ENCODE results near the gene DHX16. TPM values are rescaled to one million over a fixed set of nuclear protein-coding genes. Genes with fewer than 3 reads are reported as not detected.
A peak's percentile ranks its signal among the peaks of the same experiment; 100 is the strongest.

Gene DHX16
- total RNA-seq, 1 donor from 2014 or later: 17.6 TPM

DNA sequence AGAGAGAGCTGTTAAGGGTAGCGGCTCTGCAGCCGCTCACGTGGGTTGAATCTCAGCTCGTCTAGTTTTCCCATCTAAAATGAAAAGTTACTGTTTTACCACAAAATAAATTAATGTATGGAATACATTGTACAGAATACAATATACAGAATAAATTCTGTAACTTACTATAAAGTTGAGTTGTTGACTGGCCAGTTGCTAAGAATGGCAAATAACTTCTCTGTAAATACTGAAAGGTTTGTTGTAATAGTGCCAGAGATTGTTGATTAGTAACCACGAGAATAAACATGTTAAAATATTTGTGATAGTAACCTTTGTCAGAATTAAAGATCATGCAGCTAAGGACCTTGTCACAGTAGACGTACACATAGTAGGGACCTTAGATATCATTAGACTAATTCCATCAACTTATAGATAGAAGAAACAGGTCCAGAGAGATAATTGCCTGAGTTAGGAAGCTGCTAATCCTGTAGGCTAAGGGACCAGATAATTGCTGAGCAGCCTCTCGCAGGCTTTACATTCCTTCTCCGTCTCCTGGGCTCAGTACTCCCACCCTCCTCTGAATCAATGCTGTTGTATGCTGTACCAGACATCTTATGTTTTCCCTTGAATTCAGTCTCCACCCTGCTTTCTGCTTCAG, 18.5 kb upstream of the DHX16 start:
- Histone ChIP-seq H3K79me2 (ENCODE audit: low read depth) (peaks cover 29% of the 10 kb centered on the region), H3K4me1 (peaks cover 23% of the 10 kb centered on the region), H3K27me3 (no peaks in the 10 kb centered on the region), H2AFZ (replicated peaks) (peak overlapping the region; percentile 89), H3K9ac (no peak overlapping the region), H3K9me3 (ENCODE audit: low read depth) (no peaks in the 10 kb centered on the region), H4K20me1 (ENCODE audit: low read depth) (no peaks in the 10 kb centered on the region), H3K36me3 (no peaks in the 10 kb centered on the region), H3K4me3 (peak overlapping the region; percentile 76), H3K4me2 (peak overlapping the region; percentile 88), H3F3A (ENCODE audit: low read depth) (peaks cover 43% of the 10 kb centered on the region), H3K27ac (peak overlapping the region; percentile 35)
- TF ChIP-seq, protein P1, sequence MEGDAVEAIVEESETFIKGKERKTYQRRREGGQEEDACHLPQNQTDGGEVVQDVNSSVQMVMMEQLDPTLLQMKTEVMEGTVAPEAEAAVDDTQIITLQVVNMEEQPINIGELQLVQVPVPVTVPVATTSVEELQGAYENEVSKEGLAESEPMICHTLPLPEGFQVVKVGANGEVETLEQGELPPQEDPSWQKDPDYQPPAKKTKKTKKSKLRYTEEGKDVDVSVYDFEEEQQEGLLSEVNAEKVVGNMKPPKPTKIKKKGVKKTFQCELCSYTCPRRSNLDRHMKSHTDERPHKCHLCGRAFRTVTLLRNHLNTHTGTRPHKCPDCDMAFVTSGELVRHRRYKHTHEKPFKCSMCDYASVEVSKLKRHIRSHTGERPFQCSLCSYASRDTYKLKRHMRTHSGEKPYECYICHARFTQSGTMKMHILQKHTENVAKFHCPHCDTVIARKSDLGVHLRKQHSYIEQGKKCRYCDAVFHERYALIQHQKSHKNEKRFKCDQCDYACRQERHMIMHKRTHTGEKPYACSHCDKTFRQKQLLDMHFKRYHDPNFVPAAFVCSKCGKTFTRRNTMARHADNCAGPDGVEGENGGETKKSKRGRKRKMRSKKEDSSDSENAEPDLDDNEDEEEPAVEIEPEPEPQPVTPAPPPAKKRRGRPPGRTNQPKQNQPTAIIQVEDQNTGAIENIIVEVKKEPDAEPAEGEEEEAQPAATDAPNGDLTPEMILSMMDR (IDR thresholded peaks at IDR 0.05): no peak
- TF ChIP-seq EZH2phosphoT487 (IDR thresholded peaks at IDR 0.05): no peak
- TF ChIP-seq EZH2 (IDR thresholded peaks at IDR 0.05): no peak
- Mint-ChIP-seq H3K4me3 (peak overlapping the region; percentile 92), H3K4me1 (peaks cover 43% of the 10 kb centered on the region), H3K9me3 (no peaks in the 10 kb centered on the region), H3K36me3 (peaks cover 6% of the 10 kb centered on the region), H3K27me3 (ENCODE audit: insufficient read depth, low read depth) (peaks cover 5% of the 10 kb centered on the region), H3K27ac (peak overlapping the region; percentile 30)
- DNase-seq (ENCODE audit: low spot score): peak; percentile 79

DNA sequence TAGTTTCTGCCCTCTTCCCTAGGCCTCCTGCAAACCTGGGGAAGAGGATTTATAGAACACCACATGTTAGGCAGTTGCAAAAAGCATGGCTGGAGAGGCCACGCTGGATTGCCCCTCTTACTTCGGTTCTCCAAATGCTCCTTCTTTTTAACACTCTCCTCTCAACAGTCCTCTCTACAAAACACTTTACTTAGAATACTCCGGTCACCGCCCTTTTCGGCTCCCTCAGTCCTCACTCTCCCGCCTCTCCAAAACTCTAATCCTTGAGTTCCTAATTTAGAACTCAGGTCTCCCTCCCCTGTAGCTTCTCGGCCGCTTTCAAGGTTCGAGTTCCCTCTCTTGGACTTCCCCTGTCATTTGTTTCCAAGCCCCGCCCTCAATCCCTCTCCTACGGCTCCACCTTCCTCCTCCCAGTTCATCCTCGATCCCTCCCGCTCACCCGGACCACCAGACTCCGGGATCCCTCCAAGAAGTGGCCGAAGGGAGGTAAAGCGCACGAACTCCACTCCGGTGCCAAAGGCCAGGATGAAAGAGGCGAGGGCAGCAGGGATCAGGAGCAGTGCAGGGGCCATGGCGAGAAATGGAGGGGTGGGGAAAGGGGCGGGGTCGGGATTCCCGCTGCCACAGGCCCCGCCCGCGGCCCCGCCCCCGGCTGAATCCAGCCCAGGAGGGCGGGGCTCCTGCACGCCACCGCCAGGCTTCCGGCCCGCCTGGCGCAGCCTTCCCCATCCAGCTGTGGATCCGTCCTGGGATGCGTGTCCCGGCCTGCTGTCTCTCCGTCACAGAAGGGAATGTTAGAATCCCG, 17.8 kb upstream of the DHX16 start, which contains the start of gene NRM:
Gene NRM (minus strand): TSS at position 582 of the 805 bp plus-strand sequence. CDS start 10 bp downstream, at position 572.
- H3K27me3 ChIP-seq: no peaks in the 10 kb centered on the region
- peak within 1 kb of the TSS; percentile 84 for H3K27ac ChIP-seq
- Mint-ChIP-seq H3K36me3 (peaks cover 6% of the 10 kb centered on the region), H3K4me1 (peaks cover 49% of the 10 kb centered on the region), H3K27ac (peak within 1 kb of the TSS; percentile 94), H3K27me3 (ENCODE audit: insufficient read depth, low read depth) (peaks cover 5% of the 10 kb centered on the region), H3K4me3 (peak within 1 kb of the TSS; percentile 95), H3K9me3 (no peaks in the 10 kb centered on the region)
- peak within 1 kb of the TSS; percentile 89 for H2AFZ ChIP-seq (replicated peaks)
- H3K4me3 ChIP-seq: peak within 1 kb of the TSS; percentile 76
- peak; percentile 94 for DNase-seq (ENCODE audit: low spot score)
- no peaks in the 10 kb centered on the region for H4K20me1 ChIP-seq (ENCODE audit: low read depth)
- peak within 1 kb of the TSS; percentile 8 for H3K9ac ChIP-seq
- no peaks in the 10 kb centered on the region for H3K9me3 ChIP-seq (ENCODE audit: low read depth)
- H3K36me3 ChIP-seq: no peaks in the 10 kb centered on the region
- H3K4me2 ChIP-seq: peak within 1 kb of the TSS; percentile 88
- no peak for TF ChIP-seq EZH2phosphoT487 (IDR thresholded peaks at IDR 0.05)
- TF ChIP-seq EZH2 (IDR thresholded peaks at IDR 0.05): no peak
- TF ChIP-seq, protein P1 (IDR thresholded peaks at IDR 0.05): no peak
- peaks cover 36% of the 10 kb centered on the region for H3K79me2 ChIP-seq (ENCODE audit: low read depth)
- H3F3A ChIP-seq (ENCODE audit: low read depth): peaks cover 43% of the 10 kb centered on the region
- H3K4me1 ChIP-seq: peaks cover 30% of the 10 kb centered on the region

DNA sequence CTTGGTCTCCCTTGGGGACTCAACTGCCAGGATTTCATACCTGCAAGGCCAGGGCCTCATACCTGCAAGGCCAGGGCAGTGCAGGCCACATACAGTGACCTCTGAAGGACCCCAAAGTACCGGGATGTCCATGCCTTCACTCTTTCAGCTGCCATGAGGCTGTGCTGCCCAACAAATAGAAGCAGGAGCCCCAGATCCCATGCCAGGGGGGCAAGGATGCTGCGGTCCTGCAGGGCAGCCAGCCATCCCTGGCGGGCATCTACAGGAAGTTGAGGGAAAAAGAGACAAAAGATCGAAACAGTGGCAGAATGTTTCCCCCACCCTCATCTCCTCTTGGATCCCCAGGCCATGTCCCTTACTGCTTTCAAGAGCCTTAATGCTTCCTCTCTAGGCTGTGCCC, 17.2 kb upstream of the DHX16 start:
- no peaks in the 10 kb centered on the region for H4K20me1 ChIP-seq (ENCODE audit: low read depth)
- H3K4me1 ChIP-seq: peaks cover 36% of the 10 kb centered on the region
- H3K4me2 ChIP-seq: peak overlapping the region; percentile 88
- Mint-ChIP-seq H3K27ac (peak overlapping the region; percentile 94), H3K4me1 (peaks cover 56% of the 10 kb centered on the region), H3K27me3 (ENCODE audit: insufficient read depth, low read depth) (peaks cover 4% of the 10 kb centered on the region), H3K36me3 (peaks cover 6% of the 10 kb centered on the region), H3K9me3 (no peaks in the 10 kb centered on the region), H3K4me3 (peak overlapping the region; percentile 95)
- H3K9me3 ChIP-seq (ENCODE audit: low read depth): no peaks in the 10 kb centered on the region
- H3K9ac ChIP-seq: no peak overlapping the region
- TF ChIP-seq EZH2phosphoT487 (IDR thresholded peaks at IDR 0.05) (no peak), EZH2 (IDR thresholded peaks at IDR 0.05) (no peak)
- TF ChIP-seq, protein P1 (IDR thresholded peaks at IDR 0.05): no peak
- H3K27ac ChIP-seq: peak overlapping the region; percentile 84
- no peaks in the 10 kb centered on the region for H3K36me3 ChIP-seq
- DNase-seq (ENCODE audit: low spot score): no peak
- H2AFZ ChIP-seq (replicated peaks): no peak overlapping the region
- no peaks in the 10 kb centered on the region for H3K27me3 ChIP-seq
- peaks cover 43% of the 10 kb centered on the region for H3F3A ChIP-seq (ENCODE audit: low read depth)
- peaks cover 42% of the 10 kb centered on the region for H3K79me2 ChIP-seq (ENCODE audit: low read depth)
- H3K4me3 ChIP-seq: peak overlapping the region; percentile 76

Measured in neural progenitor cell (in vitro differentiated cells).